ENCODE data around the gene LYZL1. TPM values are rescaled to one million over a fixed set of nuclear protein-coding genes. Genes with fewer than 3 reads are reported as not detected.

The LYZL1 gene
- total RNA-seq, 2 donors from 2014 or later = not detected

DNA sequence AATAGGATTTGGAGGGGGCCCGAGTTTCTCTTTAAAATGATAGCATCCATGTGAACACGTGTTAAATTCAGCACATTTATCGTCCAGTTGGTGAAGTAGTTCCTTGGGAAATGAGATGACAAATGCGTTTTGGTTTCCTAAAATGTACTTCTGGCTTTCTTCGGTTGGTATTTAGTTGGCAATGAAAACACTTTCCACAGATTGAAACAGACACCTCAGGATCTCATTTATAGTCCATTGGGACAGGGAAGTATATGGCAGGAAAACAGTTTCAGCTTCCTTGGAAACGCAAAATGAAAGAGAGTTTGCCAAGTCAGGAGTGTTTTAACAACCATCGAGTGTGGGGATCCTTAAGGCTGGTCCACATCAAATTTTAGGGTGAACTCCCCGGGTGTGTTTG is 19.4 kb upstream of the LYZL1 start:
- DNase-seq (ENCODE audit: low spot score) (no peak), ATAC-seq (ENCODE audit: insufficient number of reproducible peaks, low FRiP score, low read depth) (no peak)
- H3K27ac ChIP-seq = no peak overlapping the region
- TF ChIP-seq, protein P1, sequence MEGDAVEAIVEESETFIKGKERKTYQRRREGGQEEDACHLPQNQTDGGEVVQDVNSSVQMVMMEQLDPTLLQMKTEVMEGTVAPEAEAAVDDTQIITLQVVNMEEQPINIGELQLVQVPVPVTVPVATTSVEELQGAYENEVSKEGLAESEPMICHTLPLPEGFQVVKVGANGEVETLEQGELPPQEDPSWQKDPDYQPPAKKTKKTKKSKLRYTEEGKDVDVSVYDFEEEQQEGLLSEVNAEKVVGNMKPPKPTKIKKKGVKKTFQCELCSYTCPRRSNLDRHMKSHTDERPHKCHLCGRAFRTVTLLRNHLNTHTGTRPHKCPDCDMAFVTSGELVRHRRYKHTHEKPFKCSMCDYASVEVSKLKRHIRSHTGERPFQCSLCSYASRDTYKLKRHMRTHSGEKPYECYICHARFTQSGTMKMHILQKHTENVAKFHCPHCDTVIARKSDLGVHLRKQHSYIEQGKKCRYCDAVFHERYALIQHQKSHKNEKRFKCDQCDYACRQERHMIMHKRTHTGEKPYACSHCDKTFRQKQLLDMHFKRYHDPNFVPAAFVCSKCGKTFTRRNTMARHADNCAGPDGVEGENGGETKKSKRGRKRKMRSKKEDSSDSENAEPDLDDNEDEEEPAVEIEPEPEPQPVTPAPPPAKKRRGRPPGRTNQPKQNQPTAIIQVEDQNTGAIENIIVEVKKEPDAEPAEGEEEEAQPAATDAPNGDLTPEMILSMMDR (IDR thresholded peaks at IDR 0.05) = no peak
- H3K36me3 ChIP-seq = no peaks in the 10 kb centered on the region
- no peaks in the 10 kb centered on the region for H3K4me1 ChIP-seq (ENCODE audit: control insufficient read depth in 1 of 2, low read depth in 2 of 2)
- H3K9me3 ChIP-seq = no peaks in the 10 kb centered on the region
- no peaks in the 10 kb centered on the region for H3K27me3 ChIP-seq (replicated peaks; ENCODE audit: insufficient read depth)
- H3K4me3 ChIP-seq = no peak overlapping the region

DNA sequence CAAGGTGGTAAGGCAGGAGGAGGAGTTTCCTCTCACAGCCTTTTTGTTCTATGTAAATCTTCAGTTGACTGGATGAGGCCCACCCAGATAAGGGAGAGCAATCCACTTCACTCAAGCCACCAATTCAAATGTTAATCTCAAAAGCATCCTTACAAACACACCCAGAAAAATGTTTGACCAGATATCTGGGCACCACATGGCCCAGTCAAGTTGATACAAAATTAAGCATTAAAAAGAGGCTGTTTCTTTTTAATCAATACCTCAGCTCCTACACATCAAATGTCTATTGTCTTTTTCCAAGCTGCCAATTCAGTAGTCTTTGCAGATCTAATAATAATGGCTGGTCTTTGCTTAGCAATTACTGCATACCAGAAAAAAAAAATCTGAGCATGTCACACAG is 18.0 kb upstream of the LYZL1 start:
- H3K36me3 ChIP-seq = no peaks in the 10 kb centered on the region
- no peak for ATAC-seq (ENCODE audit: insufficient number of reproducible peaks, low FRiP score, low read depth)
- H3K4me1 ChIP-seq (ENCODE audit: control insufficient read depth in 1 of 2, low read depth in 2 of 2) = no peaks in the 10 kb centered on the region
- DNase-seq (ENCODE audit: low spot score) = no peak
- H3K27ac ChIP-seq = no peak overlapping the region
- H3K9me3 ChIP-seq = no peaks in the 10 kb centered on the region
- no peak overlapping the region for H3K4me3 ChIP-seq
- no peaks in the 10 kb centered on the region for H3K27me3 ChIP-seq (replicated peaks; ENCODE audit: insufficient read depth)
- TF ChIP-seq, protein P1 (IDR thresholded peaks at IDR 0.05) = no peak

GRCh38 chr10:29271877-29272276 is 17.0 kb upstream of the LYZL1 start:
- Histone ChIP-seq H3K27ac (no peak overlapping the region), H3K4me3 (no peak overlapping the region), H3K4me1 (ENCODE audit: control insufficient read depth in 1 of 2, low read depth in 2 of 2) (no peaks in the 10 kb centered on the region), H3K9me3 (no peaks in the 10 kb centered on the region), H3K27me3 (replicated peaks; ENCODE audit: insufficient read depth) (no peaks in the 10 kb centered on the region), H3K36me3 (no peaks in the 10 kb centered on the region)
- DNase-seq (ENCODE audit: low spot score) (no peak), ATAC-seq (ENCODE audit: insufficient number of reproducible peaks, low FRiP score, low read depth) (no peak)
- TF ChIP-seq, protein P1 (IDR thresholded peaks at IDR 0.05) = no peak

GRCh38 chr10:29273478-29273877 is 15.4 kb upstream of the LYZL1 start:
- ATAC-seq (ENCODE audit: insufficient number of reproducible peaks, low FRiP score, low read depth) = no peak
- H3K9me3 ChIP-seq = no peaks in the 10 kb centered on the region
- no peak for DNase-seq (ENCODE audit: low spot score)
- TF ChIP-seq, protein P1 (IDR thresholded peaks at IDR 0.05) = no peak
- H3K27me3 ChIP-seq (replicated peaks; ENCODE audit: insufficient read depth) = no peaks in the 10 kb centered on the region
- H3K4me1 ChIP-seq (ENCODE audit: control insufficient read depth in 1 of 2, low read depth in 2 of 2) = no peaks in the 10 kb centered on the region
- no peaks in the 10 kb centered on the region for H3K36me3 ChIP-seq
- H3K27ac ChIP-seq = no peak overlapping the region
- no peak overlapping the region for H3K4me3 ChIP-seq

GRCh38 chr10:29276251-29276850 is 12.5 kb upstream of the LYZL1 start:
- H3K27ac ChIP-seq = no peak overlapping the region
- H3K4me1 ChIP-seq (ENCODE audit: control insufficient read depth in 1 of 2, low read depth in 2 of 2) = no peaks in the 10 kb centered on the region
- H3K4me3 ChIP-seq = no peak overlapping the region
- no peaks in the 10 kb centered on the region for H3K36me3 ChIP-seq
- no peaks in the 10 kb centered on the region for H3K27me3 ChIP-seq (replicated peaks; ENCODE audit: insufficient read depth)
- no peaks in the 10 kb centered on the region for H3K9me3 ChIP-seq
- TF ChIP-seq, protein P1 (IDR thresholded peaks at IDR 0.05) = no peak
- DNase-seq (ENCODE audit: low spot score) (no peak), ATAC-seq (ENCODE audit: insufficient number of reproducible peaks, low FRiP score, low read depth) (no peak)

All from thoracic aorta (tissue), 2 donors.